Neural progenitor cell (in vitro differentiated cells): Measurements from ENCODE around the gene GMCL1.

Source experiments
- CTCF ChIP-seq: fragments of 200-600 bp; sonication (generic); IDR thresholded peaks from 2 replicates; pipeline ENCODE4 v1.5.1; 2017; ENCODE audit warnings: antibody characterized with exemption, mild to moderate bottlenecking
- EZH2 ChIP-seq: fragments of 200-600 bp; sonication (generic); IDR thresholded peaks from 2 replicates; pipeline ENCODE4 v1.6.1; 2017; ENCODE audit warnings: antibody characterized with exemption, mild to moderate bottlenecking, moderate library complexity
- EZH2phosphoT487 ChIP-seq: fragments of 200-600 bp; sonication (generic); IDR thresholded peaks from 2 replicates; pipeline ENCODE4 v1.6.1; 2017; ENCODE audit warnings: antibody characterized with exemption

GRCh38 chr2:69888451-69888850 is 59.0 kb downstream of the GMCL1 start:
- no peak for TF ChIP-seq EZH2
- no peak for TF ChIP-seq CTCF
- TF ChIP-seq EZH2phosphoT487: no peak
